ENCODE results near the gene ZDHHC14.

DNA sequence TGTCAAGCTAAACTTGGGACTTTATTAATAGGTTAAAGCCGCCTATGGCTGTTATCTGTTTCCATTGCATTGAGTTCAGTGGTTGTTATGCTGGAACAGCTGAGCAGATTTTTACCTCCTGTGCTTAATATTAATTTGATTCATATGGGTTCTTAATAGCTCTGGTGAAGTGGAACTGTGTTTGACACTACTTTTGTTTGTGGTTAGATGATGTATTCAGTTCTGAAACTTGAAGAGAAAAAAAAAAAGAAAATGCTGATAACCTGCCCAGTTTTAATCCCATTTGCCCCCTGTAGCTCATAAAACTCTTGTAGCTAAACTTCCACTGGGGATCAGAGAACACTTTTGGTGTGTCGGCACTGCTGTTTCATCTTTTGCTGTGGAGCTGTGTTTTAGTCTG is 117.8 kb downstream of the ZDHHC14 start:
- TF ChIP-seq CTCF (IDR thresholded peaks at IDR 0.05) (no peak), POLR2AphosphoS5 (IDR thresholded peaks at IDR 0.05; ENCODE audit: insufficient read depth in 1 of 2, low read depth in 1 of 2) (no peak), POLR2A (IDR thresholded peaks at IDR 0.05) (no peak)

All from vagina (tissue), 2 donors.